H1 (cell line): ENCODE measurements around the gene INSIG1. TPM values are rescaled to one million over a fixed set of nuclear protein-coding genes. Genes with fewer than 3 reads are reported as not detected.

ENCODE experiments used
- BRCA1 ChIP-seq: IDR thresholded peaks from 2 replicates; pipeline ENCODE4 v1.6.1; 2012; ENCODE audit warnings: low read depth, low read length, improper control_type of control experiment
- CBX8 ChIP-seq: fragments of 300-800, 300-1000 bp; sonication (generic); IDR thresholded peaks from 2 replicates; pipeline ENCODE4 v1.7.1; 2016; ENCODE audit warnings: low read depth, low read length, borderline replicate concordance
- NANOG ChIP-seq: IDR thresholded peaks from 2 replicates; pipeline ENCODE4 v1.6.1; 2011; ENCODE audit warnings: low read length, low read depth, mild to moderate bottlenecking, inconsistent platforms; ENCODE audit not compliant: insufficient read depth, poor library complexity, severe bottlenecking
- RAD21 ChIP-seq, 2 experiments: IDR thresholded peaks in 1 of 2; conservative IDR thresholded peaks in 1 of 2; 2 replicates each; pipeline ENCODE4 v1.6.1; 2011; ENCODE audit warnings: low read depth in 2 of 2, low read length in 2 of 2, improper control_type of control experiment in 1 of 2, inconsistent platforms in 1 of 2, mild to moderate bottlenecking in 1 of 2, moderate library complexity in 1 of 2
- SP2 ChIP-seq: IDR thresholded peaks from 2 replicates; pipeline ENCODE4 v1.6.1; 2012; ENCODE audit warnings: mild to moderate bottlenecking, low read length, inconsistent platforms
- polyA plus RNA-seq, 7 experiments: library from polyadenylated mRNA; depleted of rRNA in 3 of 7; stranded (reverse) in 5 of 7; unstranded in 2 of 7; fragments of >200 nt in 5 of 7; fragments of 200-250 nt in 2 of 7; gene quantifications; 1 replicate in 5 of 7; 2 replicates in 1 of 7; 4 replicates in 1 of 7; pipeline versions ENCODE4 v1.2.1 to v1.2.3, GENCODE V29; 2011 to 2013; ENCODE audit warnings: missing spikeins in 2 of 7, mixed read lengths in 2 of 7
- total RNA-seq: library from RNA; stranded (reverse); fragmentation: NEBNext Ultra II Directional; extraction: Animal tissue kit (Norgen Biotek cat#: 25700); gene quantifications from 2 replicates; pipeline ENCODE4 v1.2.1, GENCODE V29; 2021
- TF ChIP-seq, protein P1 (sequence below): fragments of 300-600 bp; sonication (generic); IDR thresholded peaks from 2 replicates; pipeline ENCODE4 v1.7.1; 2012; ENCODE audit warnings: low read length, moderate library complexity, mild to moderate bottlenecking, inconsistent platforms; ENCODE audit not compliant: insufficient replicate concordance
- TF ChIP-seq, protein P2 (sequence below): IDR thresholded peaks from 2 replicates; pipeline ENCODE4 v1.6.1; 2011; ENCODE audit warnings: low read length, improper control_type of control experiment

The INSIG1 gene
- total and polyA plus RNA-seq, 2 of the 8 experiments (the other 6 are each of a cell fraction or from before 2014, with no cell fraction given): 40.0 to 58.4 TPM

DNA sequence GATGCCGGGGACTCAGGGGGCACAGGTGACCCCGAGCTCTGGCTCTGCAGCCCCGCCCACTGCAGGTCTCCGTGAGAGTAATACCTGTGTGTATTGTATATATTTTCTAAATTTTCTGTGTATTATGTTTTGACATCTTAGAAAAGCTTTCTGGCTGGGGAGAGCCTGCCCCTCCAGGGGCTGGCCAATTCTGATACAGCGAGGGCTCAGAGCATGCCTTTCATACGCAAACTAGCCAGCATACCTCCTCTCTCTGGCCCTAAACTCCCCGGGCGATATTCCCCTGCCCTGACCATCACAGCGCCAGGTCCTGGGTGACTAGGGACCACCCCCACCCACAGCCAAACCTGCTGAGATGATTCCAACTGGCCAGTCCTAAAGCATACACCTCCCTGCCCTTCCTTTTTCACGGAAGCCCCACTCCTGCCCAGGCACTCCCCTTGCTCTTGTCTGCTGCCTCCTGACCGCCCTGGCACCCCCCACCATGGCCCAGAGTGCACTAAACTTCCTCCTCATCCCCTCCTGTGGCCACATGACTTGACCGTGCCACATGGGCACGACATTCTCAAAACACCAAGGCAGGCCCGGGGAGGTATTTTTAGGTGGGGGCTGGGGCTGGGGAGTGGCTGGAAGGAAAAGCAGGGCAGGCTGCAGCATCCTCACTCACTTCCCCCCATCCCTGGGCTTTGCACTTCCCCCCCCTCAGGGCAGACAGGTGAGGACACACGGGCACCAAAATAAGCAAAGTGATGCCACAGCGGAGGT lies 61.5 kb downstream of the INSIG1 start (continued):
- TF ChIP-seq, protein P1, sequence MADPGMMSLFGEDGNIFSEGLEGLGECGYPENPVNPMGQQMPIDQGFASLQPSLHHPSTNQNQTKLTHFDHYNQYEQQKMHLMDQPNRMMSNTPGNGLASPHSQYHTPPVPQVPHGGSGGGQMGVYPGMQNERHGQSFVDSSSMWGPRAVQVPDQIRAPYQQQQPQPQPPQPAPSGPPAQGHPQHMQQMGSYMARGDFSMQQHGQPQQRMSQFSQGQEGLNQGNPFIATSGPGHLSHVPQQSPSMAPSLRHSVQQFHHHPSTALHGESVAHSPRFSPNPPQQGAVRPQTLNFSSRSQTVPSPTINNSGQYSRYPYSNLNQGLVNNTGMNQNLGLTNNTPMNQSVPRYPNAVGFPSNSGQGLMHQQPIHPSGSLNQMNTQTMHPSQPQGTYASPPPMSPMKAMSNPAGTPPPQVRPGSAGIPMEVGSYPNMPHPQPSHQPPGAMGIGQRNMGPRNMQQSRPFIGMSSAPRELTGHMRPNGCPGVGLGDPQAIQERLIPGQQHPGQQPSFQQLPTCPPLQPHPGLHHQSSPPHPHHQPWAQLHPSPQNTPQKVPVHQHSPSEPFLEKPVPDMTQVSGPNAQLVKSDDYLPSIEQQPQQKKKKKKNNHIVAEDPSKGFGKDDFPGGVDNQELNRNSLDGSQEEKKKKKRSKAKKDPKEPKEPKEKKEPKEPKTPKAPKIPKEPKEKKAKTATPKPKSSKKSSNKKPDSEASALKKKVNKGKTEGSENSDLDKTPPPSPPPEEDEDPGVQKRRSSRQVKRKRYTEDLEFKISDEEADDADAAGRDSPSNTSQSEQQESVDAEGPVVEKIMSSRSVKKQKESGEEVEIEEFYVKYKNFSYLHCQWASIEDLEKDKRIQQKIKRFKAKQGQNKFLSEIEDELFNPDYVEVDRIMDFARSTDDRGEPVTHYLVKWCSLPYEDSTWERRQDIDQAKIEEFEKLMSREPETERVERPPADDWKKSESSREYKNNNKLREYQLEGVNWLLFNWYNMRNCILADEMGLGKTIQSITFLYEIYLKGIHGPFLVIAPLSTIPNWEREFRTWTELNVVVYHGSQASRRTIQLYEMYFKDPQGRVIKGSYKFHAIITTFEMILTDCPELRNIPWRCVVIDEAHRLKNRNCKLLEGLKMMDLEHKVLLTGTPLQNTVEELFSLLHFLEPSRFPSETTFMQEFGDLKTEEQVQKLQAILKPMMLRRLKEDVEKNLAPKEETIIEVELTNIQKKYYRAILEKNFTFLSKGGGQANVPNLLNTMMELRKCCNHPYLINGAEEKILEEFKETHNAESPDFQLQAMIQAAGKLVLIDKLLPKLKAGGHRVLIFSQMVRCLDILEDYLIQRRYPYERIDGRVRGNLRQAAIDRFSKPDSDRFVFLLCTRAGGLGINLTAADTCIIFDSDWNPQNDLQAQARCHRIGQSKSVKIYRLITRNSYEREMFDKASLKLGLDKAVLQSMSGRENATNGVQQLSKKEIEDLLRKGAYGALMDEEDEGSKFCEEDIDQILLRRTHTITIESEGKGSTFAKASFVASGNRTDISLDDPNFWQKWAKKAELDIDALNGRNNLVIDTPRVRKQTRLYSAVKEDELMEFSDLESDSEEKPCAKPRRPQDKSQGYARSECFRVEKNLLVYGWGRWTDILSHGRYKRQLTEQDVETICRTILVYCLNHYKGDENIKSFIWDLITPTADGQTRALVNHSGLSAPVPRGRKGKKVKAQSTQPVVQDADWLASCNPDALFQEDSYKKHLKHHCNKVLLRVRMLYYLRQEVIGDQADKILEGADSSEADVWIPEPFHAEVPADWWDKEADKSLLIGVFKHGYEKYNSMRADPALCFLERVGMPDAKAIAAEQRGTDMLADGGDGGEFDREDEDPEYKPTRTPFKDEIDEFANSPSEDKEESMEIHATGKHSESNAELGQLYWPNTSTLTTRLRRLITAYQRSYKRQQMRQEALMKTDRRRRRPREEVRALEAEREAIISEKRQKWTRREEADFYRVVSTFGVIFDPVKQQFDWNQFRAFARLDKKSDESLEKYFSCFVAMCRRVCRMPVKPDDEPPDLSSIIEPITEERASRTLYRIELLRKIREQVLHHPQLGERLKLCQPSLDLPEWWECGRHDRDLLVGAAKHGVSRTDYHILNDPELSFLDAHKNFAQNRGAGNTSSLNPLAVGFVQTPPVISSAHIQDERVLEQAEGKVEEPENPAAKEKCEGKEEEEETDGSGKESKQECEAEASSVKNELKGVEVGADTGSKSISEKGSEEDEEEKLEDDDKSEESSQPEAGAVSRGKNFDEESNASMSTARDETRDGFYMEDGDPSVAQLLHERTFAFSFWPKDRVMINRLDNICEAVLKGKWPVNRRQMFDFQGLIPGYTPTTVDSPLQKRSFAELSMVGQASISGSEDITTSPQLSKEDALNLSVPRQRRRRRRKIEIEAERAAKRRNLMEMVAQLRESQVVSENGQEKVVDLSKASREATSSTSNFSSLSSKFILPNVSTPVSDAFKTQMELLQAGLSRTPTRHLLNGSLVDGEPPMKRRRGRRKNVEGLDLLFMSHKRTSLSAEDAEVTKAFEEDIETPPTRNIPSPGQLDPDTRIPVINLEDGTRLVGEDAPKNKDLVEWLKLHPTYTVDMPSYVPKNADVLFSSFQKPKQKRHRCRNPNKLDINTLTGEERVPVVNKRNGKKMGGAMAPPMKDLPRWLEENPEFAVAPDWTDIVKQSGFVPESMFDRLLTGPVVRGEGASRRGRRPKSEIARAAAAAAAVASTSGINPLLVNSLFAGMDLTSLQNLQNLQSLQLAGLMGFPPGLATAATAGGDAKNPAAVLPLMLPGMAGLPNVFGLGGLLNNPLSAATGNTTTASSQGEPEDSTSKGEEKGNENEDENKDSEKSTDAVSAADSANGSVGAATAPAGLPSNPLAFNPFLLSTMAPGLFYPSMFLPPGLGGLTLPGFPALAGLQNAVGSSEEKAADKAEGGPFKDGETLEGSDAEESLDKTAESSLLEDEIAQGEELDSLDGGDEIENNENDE: no peak
- TF ChIP-seq BRCA1 (no peak), RAD21 (IDR thresholded peaks at IDR 0.05 in 1 of 2, conservative IDR thresholded peaks at IDR 0.05 in 1 of 2; ENCODE audit: low read depth in 2 of 2, low read length in 2 of 2) (no peak), SP2 (no peak), NANOG (no peak), CBX8 (no peak)
- TF ChIP-seq, protein P2, sequence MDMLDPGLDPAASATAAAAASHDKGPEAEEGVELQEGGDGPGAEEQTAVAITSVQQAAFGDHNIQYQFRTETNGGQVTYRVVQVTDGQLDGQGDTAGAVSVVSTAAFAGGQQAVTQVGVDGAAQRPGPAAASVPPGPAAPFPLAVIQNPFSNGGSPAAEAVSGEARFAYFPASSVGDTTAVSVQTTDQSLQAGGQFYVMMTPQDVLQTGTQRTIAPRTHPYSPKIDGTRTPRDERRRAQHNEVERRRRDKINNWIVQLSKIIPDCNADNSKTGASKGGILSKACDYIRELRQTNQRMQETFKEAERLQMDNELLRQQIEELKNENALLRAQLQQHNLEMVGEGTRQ: no peak
